SU-DHL-6 (cell line): ENCODE measurements around the gene ELMO1.
"Not testable (repeated sequence)": the region's sequence is repeated elsewhere in the genome, so short reads cannot be mapped to it uniquely, and the experiment has no call there.

Experiments used
- H2AFZ ChIP-seq: fragments of 200-600 bp; sonication (generic); 2 replicates; pipeline ENCODE4 v1.6.1; 2014; ENCODE audit warnings: low read depth, mild to moderate bottlenecking, moderate library complexity, mixed read lengths, antibody characterized with exemption, low read length; ENCODE audit not compliant: severe bottlenecking
- H3F3A ChIP-seq: fragments of 200-600 bp; shearing (Covaris generic); 2 replicates; pipeline ENCODE4 v1.6.0; 2016; ENCODE audit warnings: antibody characterized with exemption, mild to moderate bottlenecking; ENCODE audit not compliant: insufficient read depth
- H3K27ac ChIP-seq: fragments of 200-600 bp; sonication (generic); 2 replicates; pipeline ENCODE4 v1.5.1; 2016; ENCODE audit warnings: low read depth, mild to moderate bottlenecking, low read length, moderate library complexity, mixed read lengths
- H3K27me3 ChIP-seq: fragments of 200-600 bp; sonication (generic), shearing (Covaris generic); 2 replicates; pipeline ENCODE4 v1.6.0; 2014; ENCODE audit warnings: mild to moderate bottlenecking, low read length
- H3K36me3 ChIP-seq: fragments of 200-600 bp; sonication (generic); 2 replicates; pipeline ENCODE4 v1.6.1; 2014; ENCODE audit warnings: mild to moderate bottlenecking, low read length, mixed read lengths
- H3K4me2 ChIP-seq: fragments of 300-600, 200-600 bp; shearing (Covaris generic), sonication (generic); 2 replicates; pipeline ENCODE4 v1.6.0; 2014; ENCODE audit warnings: low read length, low read depth, mild to moderate bottlenecking; ENCODE audit not compliant: poor library complexity, severe bottlenecking
- H3K4me3 ChIP-seq: fragments of 200-600 bp; sonication (generic); 2 replicates; pipeline ENCODE4 v1.5.1; 2014; ENCODE audit warnings: antibody characterized with exemption, low read length, mild to moderate bottlenecking, mixed read lengths; ENCODE audit not compliant: insufficient read depth, poor library complexity, severe bottlenecking
- H3K79me2 ChIP-seq: fragments of 200-600 bp; sonication (generic); 2 replicates; pipeline ENCODE4 v1.6.1; 2014; ENCODE audit warnings: mild to moderate bottlenecking, low read length, moderate library complexity; ENCODE audit not compliant: insufficient read depth
- H3K9ac ChIP-seq: fragments of 200-600 bp; sonication (generic); 2 replicates; pipeline ENCODE4 v1.7.0; 2014; ENCODE audit warnings: mild to moderate bottlenecking, low read length
- H3K9me2 ChIP-seq: fragments of 200-600 bp; sonication (generic); replicated peaks from 2 replicates; pipeline ENCODE4 v1.6.1; 2014; ENCODE audit warnings: low read length; ENCODE audit not compliant: insufficient read depth
- H3K9me3 ChIP-seq: fragments of 200-600 bp; sonication (generic); 2 replicates; pipeline ENCODE4 v1.6.1; 2014; ENCODE audit warnings: low read length, mixed read lengths; ENCODE audit not compliant: insufficient read depth
- H4K20me1 ChIP-seq: fragments of 200-600 bp; sonication (generic); 2 replicates; pipeline ENCODE4 v1.6.1; 2014; ENCODE audit warnings: low read depth, mild to moderate bottlenecking, antibody characterized with exemption, low read length, moderate library complexity, mixed read lengths
- EZH2phosphoT487 ChIP-seq: fragments of 200-600 bp; sonication (generic), shearing (Covaris generic); conservative IDR thresholded peaks from 2 replicates; pipeline ENCODE4 v1.6.1; 2018; ENCODE audit warnings: mild to moderate bottlenecking, antibody characterized with exemption, low read length, moderate library complexity, mixed read lengths
- TF ChIP-seq, protein P1 (sequence below): fragments of 200-600 bp; sonication (generic); IDR thresholded peaks from one replicate; pipeline ENCODE4 v1.5.1; 2017; ENCODE audit warnings: antibody characterized with exemption, mild to moderate bottlenecking, low read length, moderate library complexity; ENCODE audit not compliant: insufficient read depth, poor library complexity, severe bottlenecking

ELMO1 gene

GRCh38 chr7:36977878-36978277 lies 470.8 kb downstream of the ELMO1 start:
- Histone ChIP-seq H2AFZ (no peak overlapping the region), H3F3A (no peaks in the 10 kb centered on the region), H4K20me1 (no peaks in the 10 kb centered on the region), H3K4me3 (no peak overlapping the region), H3K79me2 (no peaks in the 10 kb centered on the region), H3K27me3 (no peaks in the 10 kb centered on the region), H3K9me2 (no peaks in the 10 kb centered on the region), H3K36me3 (no peaks in the 10 kb centered on the region), H3K9me3 (no peaks in the 10 kb centered on the region), H3K9ac (no peak overlapping the region), H3K4me2 (no peak overlapping the region), H3K27ac (no peak overlapping the region)
- no peak for TF ChIP-seq EZH2phosphoT487
- TF ChIP-seq, protein P1, sequence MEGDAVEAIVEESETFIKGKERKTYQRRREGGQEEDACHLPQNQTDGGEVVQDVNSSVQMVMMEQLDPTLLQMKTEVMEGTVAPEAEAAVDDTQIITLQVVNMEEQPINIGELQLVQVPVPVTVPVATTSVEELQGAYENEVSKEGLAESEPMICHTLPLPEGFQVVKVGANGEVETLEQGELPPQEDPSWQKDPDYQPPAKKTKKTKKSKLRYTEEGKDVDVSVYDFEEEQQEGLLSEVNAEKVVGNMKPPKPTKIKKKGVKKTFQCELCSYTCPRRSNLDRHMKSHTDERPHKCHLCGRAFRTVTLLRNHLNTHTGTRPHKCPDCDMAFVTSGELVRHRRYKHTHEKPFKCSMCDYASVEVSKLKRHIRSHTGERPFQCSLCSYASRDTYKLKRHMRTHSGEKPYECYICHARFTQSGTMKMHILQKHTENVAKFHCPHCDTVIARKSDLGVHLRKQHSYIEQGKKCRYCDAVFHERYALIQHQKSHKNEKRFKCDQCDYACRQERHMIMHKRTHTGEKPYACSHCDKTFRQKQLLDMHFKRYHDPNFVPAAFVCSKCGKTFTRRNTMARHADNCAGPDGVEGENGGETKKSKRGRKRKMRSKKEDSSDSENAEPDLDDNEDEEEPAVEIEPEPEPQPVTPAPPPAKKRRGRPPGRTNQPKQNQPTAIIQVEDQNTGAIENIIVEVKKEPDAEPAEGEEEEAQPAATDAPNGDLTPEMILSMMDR = no peak

DNA sequence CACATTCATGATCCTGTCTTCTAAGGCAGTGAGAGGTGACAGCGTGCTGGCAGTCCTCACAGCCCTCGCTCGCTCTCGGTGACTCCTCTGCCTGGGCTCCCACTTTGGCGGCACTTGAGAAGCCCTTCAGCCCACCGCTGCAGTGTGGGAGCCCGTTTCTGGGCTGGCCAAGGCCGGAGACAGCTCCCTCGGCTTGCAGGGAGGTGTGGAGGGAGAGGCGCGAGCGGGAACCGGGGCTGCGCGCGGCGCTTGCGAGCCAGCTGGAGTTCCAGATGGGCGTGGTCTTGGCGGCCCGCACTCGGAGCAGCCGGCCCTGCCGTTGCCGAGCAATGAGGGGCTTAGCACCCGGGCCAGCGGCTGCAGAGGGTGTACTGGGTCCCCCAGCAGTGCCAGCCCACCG lies 475.1 kb downstream of the ELMO1 start:
- not testable (repeated sequence) for H3K36me3 ChIP-seq, H3K9me2 ChIP-seq, H4K20me1 ChIP-seq, H3K27me3 ChIP-seq, H3K9me3 ChIP-seq, H3K27ac ChIP-seq, H3F3A ChIP-seq, H2AFZ ChIP-seq, H3K4me2 ChIP-seq, H3K4me3 ChIP-seq, H3K79me2 ChIP-seq, H3K9ac ChIP-seq

- Histone ChIP-seq H3F3A (peaks cover 7% of the 10 kb centered on the region; the same call in 1 of the 2 replicates), H3K36me3 (no peaks in the 10 kb centered on the region), H2AFZ (no peak overlapping the region), H3K9ac (no peak overlapping the region), H4K20me1 (0 out of 2 replicates have a peak, but pooled peaks cover 2% of the 10 kb centered on the region), H3K27ac (no peak overlapping the region), H3K9me2 (no peaks in the 10 kb centered on the region), H3K27me3 (no peaks in the 10 kb centered on the region), H3K4me2 (no peak overlapping the region), H3K4me3 (no peak overlapping the region), H3K9me3 (no peaks in the 10 kb centered on the region), H3K79me2 (no peaks in the 10 kb centered on the region)
- TF ChIP-seq, protein P1 = no peak
- no peak for TF ChIP-seq EZH2phosphoT487
These were observed 476.5 kb downstream of the ELMO1 start for GRCh38 chr7:36972140-36972518.

DNA sequence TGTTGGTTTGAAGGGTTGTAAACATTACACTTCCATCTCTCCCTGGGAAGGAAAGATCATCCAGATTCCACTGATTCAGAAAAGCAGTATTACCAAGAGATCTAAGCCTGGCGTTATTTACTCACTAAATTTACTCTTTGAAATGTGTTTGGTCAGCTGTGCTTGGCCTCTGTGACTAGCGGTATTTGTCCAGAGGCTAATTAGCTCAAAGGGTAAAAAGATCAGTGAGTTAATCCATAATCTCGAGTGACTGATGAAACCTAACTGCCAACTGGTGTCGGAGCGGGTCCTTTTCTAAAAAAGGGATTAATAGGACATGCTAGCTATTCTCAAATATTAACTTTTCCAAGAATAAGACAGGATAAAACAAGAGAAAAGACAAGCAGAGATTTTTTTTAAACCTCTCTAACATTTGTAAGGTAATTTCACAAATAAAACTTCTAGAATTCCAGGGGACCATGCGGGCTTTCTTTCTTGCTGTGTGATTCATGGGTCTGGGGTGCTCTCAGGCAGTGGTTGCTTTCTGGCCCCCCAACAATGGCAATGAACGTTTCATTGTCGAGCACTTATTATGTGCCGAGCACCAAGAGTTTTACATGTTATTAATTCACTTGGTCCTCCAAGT lies 477.0 kb downstream of the ELMO1 start:
- H3K9ac ChIP-seq = no peak overlapping the region
- no peaks in the 10 kb centered on the region for H3K9me2 ChIP-seq
- H3K36me3 ChIP-seq = no peaks in the 10 kb centered on the region
- H3K79me2 ChIP-seq = no peaks in the 10 kb centered on the region
- no peaks in the 10 kb centered on the region for H3K9me3 ChIP-seq
- H2AFZ ChIP-seq = no peak overlapping the region
- H3F3A ChIP-seq = peaks cover 7% of the 10 kb centered on the region; the same call in 1 of the 2 replicates
- H3K4me2 ChIP-seq = no peak overlapping the region
- no peak overlapping the region for H3K4me3 ChIP-seq
- H3K27me3 ChIP-seq = no peaks in the 10 kb centered on the region
- H3K27ac ChIP-seq = no peak overlapping the region
- H4K20me1 ChIP-seq = 0 out of 2 replicates have a peak, but pooled peaks cover 2% of the 10 kb centered on the region
- TF ChIP-seq, protein P1 = no peak
- TF ChIP-seq EZH2phosphoT487 = no peak
